ENCODE measurements around the gene PLCH1.
A peak's percentile ranks its signal among the peaks of the same experiment; 100 is the strongest.

The PLCH1 gene

GRCh38 chr3:155495387-155495786, 249.5 kb downstream of the PLCH1 start:
- H3K4me3 ChIP-seq (ENCODE audit: low read depth, low read length): no peak overlapping the region
- DNase-seq (ENCODE audit: low read depth): peak; percentile 60
- no peak for TF ChIP-seq CTCF (IDR thresholded peaks at IDR 0.05; ENCODE audit: insufficient read depth, low read depth, low read length, missing control alignments)

GRCh38 chr3:155494332-155494731, 250.5 kb downstream of the PLCH1 start:
- no peak overlapping the region for H3K4me3 ChIP-seq (ENCODE audit: low read depth, low read length)
- DNase-seq (ENCODE audit: low read depth): peak; percentile 31
- TF ChIP-seq CTCF (IDR thresholded peaks at IDR 0.05; ENCODE audit: insufficient read depth, low read depth, low read length, missing control alignments): no peak

- no peak for DNase-seq (ENCODE audit: low read depth)
- TF ChIP-seq CTCF (IDR thresholded peaks at IDR 0.05; ENCODE audit: insufficient read depth, low read depth, low read length, missing control alignments): no peak
- H3K4me3 ChIP-seq (ENCODE audit: low read depth, low read length): no peak overlapping the region
These were observed 252.0 kb downstream of the PLCH1 start for GRCh38 chr3:155492841-155493240.

- no peak for TF ChIP-seq CTCF (IDR thresholded peaks at IDR 0.05; ENCODE audit: insufficient read depth, low read depth, low read length, missing control alignments)
- no peak overlapping the region for H3K4me3 ChIP-seq (ENCODE audit: low read depth, low read length)
- no peak for DNase-seq (ENCODE audit: low read depth)
These were observed 253.2 kb downstream of the PLCH1 start for GRCh38 chr3:155491696-155492095.

GRCh38 chr3:155488671-155489070, 256.2 kb downstream of the PLCH1 start:
- no peak overlapping the region for H3K4me3 ChIP-seq (ENCODE audit: low read depth, low read length)
- DNase-seq (ENCODE audit: low read depth): no peak
- TF ChIP-seq CTCF (IDR thresholded peaks at IDR 0.05; ENCODE audit: insufficient read depth, low read depth, low read length, missing control alignments): no peak

GRCh38 chr3:155485897-155486296, 259.0 kb downstream of the PLCH1 start:
- TF ChIP-seq CTCF (IDR thresholded peaks at IDR 0.05; ENCODE audit: insufficient read depth, low read depth, low read length, missing control alignments): no peak
- no peak for DNase-seq (ENCODE audit: low read depth)
- no peak overlapping the region for H3K4me3 ChIP-seq (ENCODE audit: low read depth, low read length)

GRCh38 chr3:155481591-155481990, 263.3 kb downstream of the PLCH1 start:
- no peak overlapping the region for H3K4me3 ChIP-seq (ENCODE audit: low read depth, low read length)
- TF ChIP-seq CTCF (IDR thresholded peaks at IDR 0.05; ENCODE audit: insufficient read depth, low read depth, low read length, missing control alignments): no peak

More at GRCh38 chr3:155481591-155481990, 263.3 kb downstream of the PLCH1 start:
- no peak for DNase-seq (ENCODE audit: low read depth)
